GM18909 (cell line): ENCODE data around the gene WDTC1.

Experiments
- ATAC-seq: cut with Tn5 transposase; IDR thresholded peaks from one replicate; pipeline ENCODE4 v1.9.1; 2021; ENCODE audit warnings: mild to moderate bottlenecking; ENCODE audit not compliant: unreplicated experiment, poor library complexity

Gene WDTC1

GRCh38 chr1:27331922-27332321 lies 97.5 kb downstream of the WDTC1 start:
- ATAC-seq = no peak

GRCh38 chr1:27332536-27333281 lies 98.3 kb downstream of the WDTC1 start:
- no peak for ATAC-seq

GRCh38 chr1:27333717-27334279 lies 99.4 kb downstream of the WDTC1 start:
- ATAC-seq = no peak

GRCh38 chr1:27335506-27336422 lies 101.3 kb downstream of the WDTC1 start:
- ATAC-seq = no peak

- ATAC-seq = no peak
Measured at GRCh38 chr1:27336756-27337155, 102.3 kb downstream of the WDTC1 start.

GRCh38 chr1:27338751-27339150 lies 104.3 kb downstream of the WDTC1 start:
- no peak for ATAC-seq

GRCh38 chr1:27339213-27339612 lies 104.8 kb downstream of the WDTC1 start:
- ATAC-seq = no peak

- ATAC-seq = peak; percentile 49
Measured at GRCh38 chr1:27341525-27342252, 107.3 kb downstream of the WDTC1 start, which contains the start of gene SYTL1. SYTL1 (plus strand) TSS chr1:27342022; CDS start chr1:27345335, 3,313 bp downstream.

- no peak for ATAC-seq
Measured at GRCh38 chr1:27342391-27342777, 108.0 kb downstream of the WDTC1 start.

- ATAC-seq = peak; percentile 39
Measured at GRCh38 chr1:27342778-27343638, 108.6 kb downstream of the WDTC1 start.

GRCh38 chr1:27343639-27344025 lies 109.2 kb downstream of the WDTC1 start:
- no peak for ATAC-seq

GRCh38 chr1:27345272-27345671 lies 110.8 kb downstream of the WDTC1 start:
- no peak for ATAC-seq

GRCh38 chr1:27346357-27346756 lies 111.9 kb downstream of the WDTC1 start:
- ATAC-seq = no peak

GRCh38 chr1:27346991-27347624 lies 112.7 kb downstream of the WDTC1 start:
- ATAC-seq = no peak

- ATAC-seq = no peak
Measured at GRCh38 chr1:27348861-27349783, 114.7 kb downstream of the WDTC1 start.

- no peak for ATAC-seq
Measured at GRCh38 chr1:27349784-27350662, 115.6 kb downstream of the WDTC1 start.
